ENCODE measurements around the gene RAB8A.

The RAB8A gene

GRCh38 chr19:16133818-16134217, 22.1 kb downstream of the RAB8A start:
- Histone ChIP-seq H2BK5ac (ENCODE audit: low read depth, low read length, poor library complexity, severe bottlenecking) (no peak overlapping the region), H3K9me3 (ENCODE audit: control insufficient read depth, low read length) (no peaks in the 10 kb centered on the region), H3K79me1 (replicated peaks; ENCODE audit: low read length, poor library complexity, severe bottlenecking) (peaks cover 15% of the 10 kb centered on the region), H2BK12ac (ENCODE audit: low read length in 2 of 2) (no peak overlapping the region), H2BK120ac (ENCODE audit: low read depth, low read length) (no peak overlapping the region), H3K14ac (ENCODE audit: low read length in 2 of 2) (no peak overlapping the region), H3K18ac (ENCODE audit: low read depth in 1 of 2, low read length in 2 of 2) (no peak overlapping the region), H4K91ac (ENCODE audit: low read length) (no peak overlapping the region), H3K4ac (ENCODE audit: low read depth in 1 of 2, low read length in 2 of 2) (no peak overlapping the region), H2AK5ac (ENCODE audit: low read length, severe bottlenecking) (no peak overlapping the region), H3K36me3 (ENCODE audit: control insufficient read depth in 1 of 2, insufficient read depth in 2 of 2, low read depth in 1 of 2, low read length in 2 of 2) (peaks cover 49 to 57% of the 10 kb centered on the region in 2 experiments), H3K4me1 (ENCODE audit: control insufficient read depth, insufficient read depth, low read depth, low read length) (no peaks in the 10 kb centered on the region), H3K27me3 (ENCODE audit: control insufficient read depth in 1 of 2, insufficient read depth in 1 of 2, low read length in 2 of 2) (peaks cover 0 to 6% of the 10 kb centered on the region in 2 experiments), H2BK15ac (ENCODE audit: low read depth, poor library complexity, severe bottlenecking) (no peak overlapping the region), H3K27ac (ENCODE audit: low read length, poor library complexity, severe bottlenecking) (no peak overlapping the region), H2AFZ (ENCODE audit: low read depth, low read length) (no peak overlapping the region), H3K4me2 (ENCODE audit: low read length, poor library complexity, severe bottlenecking) (no peak overlapping the region), H3K9ac (ENCODE audit: low read length) (no peak overlapping the region), H3K4me3 (ENCODE audit: insufficient read depth in 1 of 2, low read depth in 1 of 2, low read length in 2 of 2) (no peak overlapping the region), H4K8ac (ENCODE audit: low read length) (no peak overlapping the region), H3K23ac (ENCODE audit: low read length in 2 of 2) (no peak overlapping the region)
- WGBS: 95% methylated on average over 4 of the region's 4 CpGs
- DNase-seq: no peak

- H2AK5ac ChIP-seq (ENCODE audit: low read length, severe bottlenecking): no peak overlapping the region
- peaks cover 9% of the 10 kb centered on the region for H3K79me1 ChIP-seq (replicated peaks; ENCODE audit: low read length, poor library complexity, severe bottlenecking)
- no peak overlapping the region for H2BK12ac ChIP-seq (ENCODE audit: low read length in 2 of 2)
- H3K27ac ChIP-seq (ENCODE audit: low read length, poor library complexity, severe bottlenecking): no peak overlapping the region
- no peak overlapping the region for H3K4me2 ChIP-seq (ENCODE audit: low read length, poor library complexity, severe bottlenecking)
- DNase-seq: no peak
- H3K9me3 ChIP-seq (ENCODE audit: control insufficient read depth, low read length): no peaks in the 10 kb centered on the region
- no peak overlapping the region for H3K23ac ChIP-seq (ENCODE audit: low read length in 2 of 2)
- H4K91ac ChIP-seq (ENCODE audit: low read length): no peak overlapping the region
- no peak overlapping the region for H3K9ac ChIP-seq (ENCODE audit: low read length)
- no peak overlapping the region for H2AFZ ChIP-seq (ENCODE audit: low read depth, low read length)
- peaks cover 42 to 50% of the 10 kb centered on the region in 2 experiments for H3K36me3 ChIP-seq (ENCODE audit: control insufficient read depth in 1 of 2, insufficient read depth in 2 of 2, low read depth in 1 of 2, low read length in 2 of 2)
- 96% methylated on average over 6 of the region's 7 CpGs for WGBS
- no peak overlapping the region for H3K18ac ChIP-seq (ENCODE audit: low read depth in 1 of 2, low read length in 2 of 2)
- no peak overlapping the region for H2BK15ac ChIP-seq (ENCODE audit: low read depth, poor library complexity, severe bottlenecking)
- H4K8ac ChIP-seq (ENCODE audit: low read length): no peak overlapping the region
- H3K4ac ChIP-seq (ENCODE audit: low read depth in 1 of 2, low read length in 2 of 2): no peak overlapping the region
- H3K4me3 ChIP-seq (ENCODE audit: insufficient read depth in 1 of 2, low read depth in 1 of 2, low read length in 2 of 2): no peak overlapping the region
- no peak overlapping the region for H2BK5ac ChIP-seq (ENCODE audit: low read depth, low read length, poor library complexity, severe bottlenecking)
- H2BK120ac ChIP-seq (ENCODE audit: low read depth, low read length): no peak overlapping the region
- H3K14ac ChIP-seq (ENCODE audit: low read length in 2 of 2): no peak overlapping the region
- no peaks in the 10 kb centered on the region for H3K4me1 ChIP-seq (ENCODE audit: control insufficient read depth, insufficient read depth, low read depth, low read length)
- peaks cover 0 to 6% of the 10 kb centered on the region in 2 experiments for H3K27me3 ChIP-seq (ENCODE audit: control insufficient read depth in 1 of 2, insufficient read depth in 1 of 2, low read length in 2 of 2)
These were observed 22.8 kb downstream of the RAB8A start for GRCh38 chr19:16134510-16134909.

GRCh38 chr19:16135430-16136127, 23.9 kb downstream of the RAB8A start:
- Histone ChIP-seq H3K23ac (ENCODE audit: low read length in 2 of 2) (no peak overlapping the region), H2BK12ac (ENCODE audit: low read length in 2 of 2) (no peak overlapping the region), H3K4me3 (ENCODE audit: insufficient read depth in 1 of 2, low read depth in 1 of 2, low read length in 2 of 2) (no peak overlapping the region), H3K14ac (ENCODE audit: low read length in 2 of 2) (no peak overlapping the region), H3K4ac (ENCODE audit: low read depth in 1 of 2, low read length in 2 of 2) (no peak overlapping the region), H2BK120ac (ENCODE audit: low read depth, low read length) (no peak overlapping the region), H4K8ac (ENCODE audit: low read length) (no peak overlapping the region), H2BK5ac (ENCODE audit: low read depth, low read length, poor library complexity, severe bottlenecking) (no peak overlapping the region), H3K27me3 (ENCODE audit: control insufficient read depth in 1 of 2, insufficient read depth in 1 of 2, low read length in 2 of 2) (peaks cover 0 to 6% of the 10 kb centered on the region in 2 experiments), H3K27ac (ENCODE audit: low read length, poor library complexity, severe bottlenecking) (no peak overlapping the region), H3K18ac (ENCODE audit: low read depth in 1 of 2, low read length in 2 of 2) (no peak overlapping the region), H2AFZ (ENCODE audit: low read depth, low read length) (no peak overlapping the region), H2BK15ac (ENCODE audit: low read depth, poor library complexity, severe bottlenecking) (no peak overlapping the region), H3K9ac (ENCODE audit: low read length) (no peak overlapping the region), H3K4me2 (ENCODE audit: low read length, poor library complexity, severe bottlenecking) (no peak overlapping the region), H3K4me1 (ENCODE audit: control insufficient read depth, insufficient read depth, low read depth, low read length) (no peaks in the 10 kb centered on the region), H3K36me3 (ENCODE audit: control insufficient read depth in 1 of 2, insufficient read depth in 2 of 2, low read depth in 1 of 2, low read length in 2 of 2) (peaks cover 33 to 39% of the 10 kb centered on the region in 2 experiments), H3K9me3 (ENCODE audit: control insufficient read depth, low read length) (no peaks in the 10 kb centered on the region), H3K79me1 (replicated peaks; ENCODE audit: low read length, poor library complexity, severe bottlenecking) (peaks cover 2% of the 10 kb centered on the region), H2AK5ac (ENCODE audit: low read length, severe bottlenecking) (no peak overlapping the region), H4K91ac (ENCODE audit: low read length) (no peak overlapping the region)
- DNase-seq: no peak
- WGBS: 87% methylated on average over 4 of the region's 4 CpGs

- no peak overlapping the region for H3K27ac ChIP-seq (ENCODE audit: low read length, poor library complexity, severe bottlenecking)
- H3K18ac ChIP-seq (ENCODE audit: low read depth in 1 of 2, low read length in 2 of 2): no peak overlapping the region
- no peak overlapping the region for H2AK5ac ChIP-seq (ENCODE audit: low read length, severe bottlenecking)
- no peak overlapping the region for H3K9ac ChIP-seq (ENCODE audit: low read length)
- no peak overlapping the region for H3K4me2 ChIP-seq (ENCODE audit: low read length, poor library complexity, severe bottlenecking)
- H4K91ac ChIP-seq (ENCODE audit: low read length): no peak overlapping the region
- no peak overlapping the region for H2BK5ac ChIP-seq (ENCODE audit: low read depth, low read length, poor library complexity, severe bottlenecking)
- no peaks in the 10 kb centered on the region for H3K9me3 ChIP-seq (ENCODE audit: control insufficient read depth, low read length)
- H2BK12ac ChIP-seq (ENCODE audit: low read length in 2 of 2): no peak overlapping the region
- H3K4ac ChIP-seq (ENCODE audit: low read depth in 1 of 2, low read length in 2 of 2): no peak overlapping the region
- H3K4me3 ChIP-seq (ENCODE audit: insufficient read depth in 1 of 2, low read depth in 1 of 2, low read length in 2 of 2): no peak overlapping the region
- H2BK15ac ChIP-seq (ENCODE audit: low read depth, poor library complexity, severe bottlenecking): no peak overlapping the region
- H3K27me3 ChIP-seq (ENCODE audit: control insufficient read depth in 1 of 2, insufficient read depth in 1 of 2, low read length in 2 of 2): peaks cover 0 to 6% of the 10 kb centered on the region in 2 experiments
- DNase-seq: no peak
- 70% methylated on average over 14 of the region's 16 CpGs for whole genome bisulfite sequencing
- no peak overlapping the region for H2BK120ac ChIP-seq (ENCODE audit: low read depth, low read length)
- no peak overlapping the region for H3K14ac ChIP-seq (ENCODE audit: low read length in 2 of 2)
- no peaks in the 10 kb centered on the region for H3K4me1 ChIP-seq (ENCODE audit: control insufficient read depth, insufficient read depth, low read depth, low read length)
- H3K79me1 ChIP-seq (replicated peaks; ENCODE audit: low read length, poor library complexity, severe bottlenecking): peaks cover 2% of the 10 kb centered on the region
- no peak overlapping the region for H2AFZ ChIP-seq (ENCODE audit: low read depth, low read length)
- peaks cover 30 to 32% of the 10 kb centered on the region in 2 experiments for H3K36me3 ChIP-seq (ENCODE audit: control insufficient read depth in 1 of 2, insufficient read depth in 2 of 2, low read depth in 1 of 2, low read length in 2 of 2)
- H4K8ac ChIP-seq (ENCODE audit: low read length): no peak overlapping the region
- H3K23ac ChIP-seq (ENCODE audit: low read length in 2 of 2): no peak overlapping the region
These were observed 24.7 kb downstream of the RAB8A start for GRCh38 chr19:16136185-16136999.

Data from mesenchymal stem cell (in vitro differentiated cells and primary cell).